GM21576 (cell line): ENCODE results near the gene CEP128.

Source experiments
- ATAC-seq: cut with Tn5 transposase; IDR thresholded peaks from one replicate; pipeline ENCODE4 v1.9.1; 2021; ENCODE audit warnings: mild to moderate bottlenecking, moderate library complexity; ENCODE audit not compliant: unreplicated experiment

Gene CEP128

DNA sequence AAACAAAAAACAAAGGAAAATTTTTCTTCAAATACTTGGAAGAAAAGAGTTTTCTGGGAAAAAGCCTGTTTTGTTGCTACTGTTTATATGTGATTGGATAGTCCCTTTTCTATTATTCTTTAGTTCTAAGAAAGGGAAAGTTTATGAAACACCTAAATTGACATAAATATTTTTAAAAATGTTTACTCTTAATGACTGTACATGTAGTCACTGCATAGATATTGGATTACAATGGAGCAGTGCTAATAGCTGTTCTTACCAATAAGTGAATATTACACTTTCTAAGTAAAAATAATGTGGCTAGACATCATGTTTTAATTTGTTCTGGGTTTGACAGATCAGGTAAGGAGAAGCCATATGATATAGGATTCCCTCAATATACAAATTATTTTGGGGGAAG, 377.5 kb downstream of the CEP128 start:
- ATAC-seq: no peak

DNA sequence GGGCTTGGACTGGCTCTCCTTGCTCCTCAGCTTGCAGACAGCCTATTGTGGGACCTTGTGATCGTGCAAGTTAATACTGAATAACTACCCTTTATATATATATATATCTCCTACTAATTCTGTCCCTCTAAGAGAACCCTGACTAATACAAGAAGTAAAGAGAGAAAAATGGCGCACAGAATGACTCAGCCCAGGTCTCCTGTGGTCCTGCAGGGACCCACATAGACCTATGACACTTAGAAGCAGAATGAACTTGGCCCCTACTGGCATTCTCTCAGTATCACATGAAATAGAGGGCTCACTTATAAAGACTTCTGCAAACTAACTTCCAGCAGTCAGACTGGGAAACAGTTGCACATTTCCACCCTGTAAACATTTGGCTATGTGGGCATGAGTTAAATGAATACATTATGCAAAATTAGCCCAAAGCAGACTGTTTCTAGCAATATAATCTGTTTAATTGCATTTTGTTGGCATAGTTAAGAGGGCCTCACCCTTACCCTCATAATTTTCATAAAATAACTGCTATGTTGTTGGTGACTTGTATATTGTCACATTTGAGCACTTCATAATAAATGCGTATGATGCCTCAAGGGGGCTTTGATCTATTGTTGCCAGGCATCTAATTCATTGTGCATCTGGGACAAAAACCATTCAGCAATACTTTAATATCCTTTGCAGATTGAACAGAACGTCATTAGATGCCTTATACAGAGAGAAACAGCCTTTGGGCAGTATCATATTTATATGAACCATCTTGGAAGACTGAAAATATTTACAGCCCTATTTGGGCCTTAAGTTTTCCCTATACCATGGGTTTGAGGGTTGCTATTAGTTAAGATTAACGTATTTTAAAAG, 380.5 kb downstream of the CEP128 start:
- peak; percentile 71 for ATAC-seq

GRCh38 chr14:80554139-80554538, 387.4 kb downstream of the CEP128 start:
- ATAC-seq: no peak

- no peak for ATAC-seq
Observed at GRCh38 chr14:80549141-80549540, 392.4 kb downstream of the CEP128 start.

DNA sequence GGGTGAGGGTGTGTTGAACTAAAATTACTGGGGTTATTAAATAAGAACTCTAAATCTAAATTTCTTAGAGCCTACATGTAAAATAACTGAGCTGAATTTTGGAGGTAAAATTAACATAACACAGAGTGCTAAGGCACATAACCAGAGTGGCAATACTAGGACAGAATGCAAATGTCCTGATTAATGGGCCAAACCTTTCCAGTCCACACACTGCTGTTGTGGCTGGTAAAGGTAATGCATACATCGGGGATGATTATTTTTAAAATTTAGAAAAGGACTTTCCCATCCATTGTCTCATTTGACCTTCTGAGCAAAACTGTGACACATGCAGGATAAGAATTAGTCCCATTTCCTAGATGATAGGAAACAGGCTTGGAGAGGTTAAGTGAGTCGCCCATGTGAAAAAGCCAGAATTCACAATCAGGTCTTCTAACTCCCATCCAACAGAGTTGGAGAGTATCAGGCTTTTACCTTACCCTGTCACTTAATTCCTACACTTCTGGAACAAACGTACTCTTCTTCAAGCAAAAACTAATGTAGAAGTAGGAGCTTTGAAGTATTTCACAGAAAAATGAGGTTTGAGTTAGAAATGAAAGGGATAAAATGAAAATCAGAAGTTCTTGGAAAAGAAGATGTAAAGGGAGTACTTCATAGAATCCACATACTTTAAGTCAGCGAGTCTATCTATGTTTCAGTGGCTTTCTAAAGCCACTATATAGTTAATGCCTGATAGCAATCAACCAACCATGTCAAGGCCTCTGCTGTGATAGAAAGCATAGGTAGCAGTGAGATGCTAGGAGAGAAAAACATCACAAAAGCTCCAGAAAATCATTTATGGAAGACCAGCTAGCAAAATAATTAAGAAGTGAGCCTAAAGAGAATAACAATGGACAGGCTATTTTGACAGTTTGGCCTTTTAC, 395.3 kb downstream of the CEP128 start:
- no peak for ATAC-seq

GRCh38 chr14:80544366-80544765, 397.2 kb downstream of the CEP128 start:
- ATAC-seq: no peak

DNA sequence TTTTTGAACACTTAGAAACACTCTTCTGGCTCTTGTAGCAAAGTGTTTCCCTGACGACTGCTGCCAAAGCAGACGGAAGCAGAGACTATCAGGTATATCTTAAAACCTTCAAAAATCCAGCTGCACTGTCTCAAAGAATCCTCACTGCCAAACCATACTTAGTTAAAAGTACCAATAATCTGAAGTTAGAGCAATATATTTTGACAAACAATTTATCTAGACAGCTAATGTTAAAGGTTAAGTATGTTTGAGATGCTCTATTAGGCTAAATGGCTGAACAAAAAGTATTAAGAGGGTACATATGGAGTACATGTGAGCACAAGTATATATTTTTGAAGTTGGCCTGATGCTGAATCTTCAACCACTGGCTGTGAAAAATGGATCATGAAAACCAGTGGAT, 398.3 kb downstream of the CEP128 start:
- ATAC-seq: no peak

DNA sequence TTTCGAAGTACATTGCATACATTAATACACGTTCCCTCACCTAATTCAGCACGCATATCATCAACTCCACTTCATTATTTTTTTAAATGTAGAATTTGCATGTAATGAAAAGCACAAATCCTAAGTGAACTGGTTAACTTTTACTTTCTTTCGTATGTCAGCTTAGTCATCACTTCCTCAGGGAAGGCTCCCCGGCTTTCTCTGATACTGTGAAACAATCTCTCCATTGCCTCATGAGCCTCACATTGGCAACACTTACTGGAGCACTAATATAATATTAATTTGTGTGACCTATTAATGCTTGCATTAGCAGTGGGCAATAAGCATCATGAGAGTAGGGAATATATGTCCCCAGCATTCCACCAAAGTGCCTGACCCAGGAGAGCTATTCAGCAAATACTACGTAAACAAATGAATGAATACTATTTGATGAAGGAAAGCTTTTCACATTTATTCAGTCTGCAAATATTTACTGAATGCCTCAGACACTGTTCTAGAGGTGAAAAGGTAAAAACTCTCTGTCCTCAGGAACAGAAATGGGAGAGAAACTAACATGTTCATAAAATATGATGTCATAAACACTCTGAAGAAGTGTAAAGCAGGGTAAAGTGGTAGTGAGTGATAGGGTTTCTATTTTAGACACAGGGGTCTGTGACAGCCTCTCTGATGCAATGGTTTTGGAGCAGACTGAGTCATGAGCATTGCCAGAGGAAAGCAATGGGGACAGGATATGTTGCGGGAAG, 402.7 kb downstream of the CEP128 start:
- ATAC-seq: no peak

DNA sequence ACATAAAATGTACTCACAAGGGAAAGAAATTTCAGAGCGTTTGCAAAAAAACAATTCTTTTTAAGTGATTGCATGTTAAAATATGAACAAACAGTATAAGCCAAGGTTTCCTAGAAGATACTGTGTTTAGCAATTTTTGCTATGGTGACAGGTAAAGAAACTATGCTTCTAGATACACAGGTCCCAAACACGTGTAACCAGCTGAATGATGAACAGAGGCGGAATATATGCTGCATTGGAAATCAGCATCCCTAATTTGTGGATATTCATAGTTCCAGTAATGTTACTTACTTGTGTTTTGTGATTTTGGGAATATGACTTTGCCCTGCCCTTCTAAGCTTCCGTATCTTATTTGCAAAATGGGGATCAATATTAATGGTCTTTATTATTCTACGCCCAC, 403.9 kb downstream of the CEP128 start:
- no peak for ATAC-seq

GRCh38 chr14:80536456-80536855, 405.1 kb downstream of the CEP128 start:
- ATAC-seq: no peak

- no peak for ATAC-seq
Observed at GRCh38 chr14:80535171-80535570, 406.4 kb downstream of the CEP128 start.

DNA sequence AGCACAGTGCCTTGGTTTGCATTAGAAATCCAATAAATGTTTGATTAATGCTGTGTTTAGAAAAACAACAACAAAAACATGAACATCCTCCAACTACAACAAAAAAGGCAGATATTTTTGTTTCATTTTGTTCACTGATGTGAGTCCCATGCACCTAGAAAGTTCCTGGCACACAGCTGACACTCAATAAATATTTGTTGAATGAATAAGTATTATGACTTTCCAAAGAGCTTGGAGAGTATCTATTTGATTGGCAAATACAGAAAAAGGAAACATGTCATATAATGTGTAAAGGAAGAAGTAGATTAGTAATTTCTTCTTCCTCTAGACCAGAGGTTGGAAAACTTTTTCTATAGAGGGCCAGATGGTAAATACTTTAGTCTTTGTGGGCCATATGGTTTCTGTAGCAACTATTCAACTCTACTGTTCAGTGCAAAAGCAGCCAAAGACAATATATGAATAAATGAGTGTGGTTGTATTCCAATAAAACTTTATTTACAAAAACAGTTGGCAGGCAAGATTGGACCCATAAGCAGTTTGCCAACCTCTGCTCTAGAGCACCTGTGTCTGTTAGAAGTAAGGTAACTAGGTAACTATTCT, 417.9 kb downstream of the CEP128 start:
- ATAC-seq: no peak

DNA sequence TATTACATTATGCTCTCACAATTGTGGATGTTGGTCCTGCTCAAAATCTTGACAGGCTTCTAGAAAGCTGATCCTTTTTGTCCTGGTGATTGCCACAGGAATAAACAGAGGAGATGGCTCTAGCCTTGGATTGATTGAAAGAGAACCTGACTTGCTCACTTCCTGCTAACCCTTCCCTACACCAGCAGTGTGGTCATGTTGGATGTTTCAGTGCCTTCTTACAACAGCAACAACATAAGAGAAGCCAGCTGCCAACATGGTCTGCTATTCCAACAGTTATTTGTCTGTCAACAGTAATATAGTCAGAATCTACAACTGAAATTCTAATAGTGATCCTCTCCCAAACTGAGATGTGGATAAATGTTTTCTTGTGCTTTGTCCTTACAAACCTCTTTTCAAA, 418.6 kb downstream of the CEP128 start:
- ATAC-seq: no peak

- ATAC-seq: no peak
Observed at GRCh38 chr14:80522411-80522810, 419.1 kb downstream of the CEP128 start.

DNA sequence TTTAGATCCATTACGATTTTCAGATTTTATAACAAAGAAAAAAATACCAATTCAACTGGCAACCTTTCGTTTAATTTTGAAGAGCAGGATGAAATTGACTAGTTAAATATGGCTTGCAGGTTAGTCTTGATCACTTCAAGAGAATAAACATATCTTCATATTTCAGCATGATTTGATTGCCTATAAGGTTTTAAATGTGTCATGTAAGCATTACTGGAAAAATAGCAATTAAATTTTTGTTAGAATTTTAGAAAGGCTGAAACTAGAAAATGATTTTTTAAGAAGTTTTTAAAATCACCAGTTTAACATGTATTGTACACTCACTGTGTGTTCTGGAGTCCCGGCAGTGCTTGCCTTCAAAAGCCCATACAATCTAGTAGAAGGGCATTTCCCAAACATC, 420.1 kb downstream of the CEP128 start:
- ATAC-seq: no peak

- no peak for ATAC-seq
Observed at GRCh38 chr14:80519002-80519401, 422.5 kb downstream of the CEP128 start.

DNA sequence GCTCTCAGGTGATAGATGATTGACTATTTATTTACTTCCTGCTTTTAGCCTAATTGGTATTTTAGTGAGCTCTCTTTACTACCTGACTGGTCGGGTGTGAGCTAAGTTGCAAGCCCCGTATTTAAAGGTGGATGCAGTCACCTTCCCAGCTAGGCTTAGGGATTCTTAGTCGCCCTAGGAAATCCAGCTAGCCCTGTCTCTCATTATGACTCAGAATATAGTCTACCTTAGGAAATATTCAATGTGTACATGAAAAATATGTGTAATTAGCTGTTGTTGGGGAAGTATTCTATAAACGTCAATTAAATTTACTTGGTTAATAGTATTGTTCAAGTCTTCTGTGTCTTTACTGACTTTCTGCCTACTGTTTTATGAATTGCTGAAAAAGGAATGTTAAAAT, 423.4 kb downstream of the CEP128 start:
- no peak for ATAC-seq

- no peak for ATAC-seq
Observed at GRCh38 chr14:80507292-80507869, 434.2 kb downstream of the CEP128 start.

DNA sequence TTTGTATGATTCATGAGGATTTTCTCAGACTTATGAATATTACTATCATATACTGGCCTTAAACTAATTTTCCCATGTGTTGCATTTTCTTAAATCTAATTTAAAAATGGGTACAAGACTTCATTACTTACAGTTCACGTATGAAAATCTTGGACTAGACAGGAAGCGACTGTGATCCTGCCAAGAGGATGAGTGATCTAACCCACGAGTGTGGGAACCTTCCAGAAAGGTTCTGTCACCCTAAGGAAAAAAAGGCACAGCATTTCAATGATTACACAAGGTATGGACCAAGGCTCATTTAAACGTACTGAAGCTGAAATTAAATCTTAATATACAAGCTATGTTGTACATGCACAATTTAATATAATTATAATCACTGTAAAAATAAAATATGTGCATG, 436.8 kb downstream of the CEP128 start:
- no peak for ATAC-seq

- no peak for ATAC-seq
Observed at GRCh38 chr14:80498533-80498932, 443.0 kb downstream of the CEP128 start.
